Gastroesophageal sphincter (tissue), 3 donors: ENCODE results near the gene CEP162.

ENCODE experiments used
- CTCF ChIP-seq, 4 experiments: fragments of 200-600 bp in 2 of 4; fragments of 450-650 bp in 2 of 4; sonication (generic) in 1 of 4; IDR thresholded peaks; one replicate each; pipeline ENCODE4 v1.5.1; 2017 to 2019; ENCODE audit warnings: antibody characterized with exemption in 4 of 4, mild to moderate bottlenecking in 2 of 4, moderate library complexity in 2 of 4
- POLR2AphosphoS5 ChIP-seq: sonication (generic); formaldehyde crosslinking; IDR thresholded peaks from one replicate; pipeline ENCODE4 v1.6.1; 2017; ENCODE audit warnings: antibody characterized with exemption

DNA sequence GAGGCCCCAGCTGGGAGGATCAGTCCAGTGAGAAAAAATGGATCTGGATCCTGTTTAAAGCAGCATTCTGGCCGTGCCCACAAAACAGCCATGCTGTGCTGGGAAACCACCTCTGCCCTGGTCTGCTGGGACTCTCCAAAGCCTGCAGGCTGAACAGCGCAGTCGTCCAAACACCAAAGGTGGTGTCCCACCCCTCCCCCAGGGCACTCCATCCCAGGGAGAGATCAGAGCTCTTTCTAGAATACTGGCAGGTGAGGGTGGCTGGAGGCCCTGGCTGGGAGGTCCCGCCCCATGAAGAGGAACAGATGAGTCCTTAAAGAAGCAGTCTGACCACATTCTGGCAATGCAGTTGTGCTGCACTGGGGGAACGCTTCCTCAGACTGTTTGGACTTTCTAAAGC lies 109.3 kb downstream of the CEP162 start:
- TF ChIP-seq CTCF (IDR thresholded peaks at IDR 0.05): no peak
- TF ChIP-seq POLR2AphosphoS5: no peak
